Trophoblast cell (in vitro differentiated cells and primary cell): Measurements from ENCODE around the gene NTM.

Experiments
- DNase-seq, 2 donors: peaks; one replicate each; pipeline ENCODE4 v3.0.0-alpha.2; 2016
- H2AFZ ChIP-seq: 2 replicates; pipeline ENCODE4 v1.6.1; 2013; ENCODE audit warnings: low read length, moderate library complexity, mild to moderate bottlenecking; ENCODE audit not compliant: insufficient read depth, poor library complexity
- H2AK5ac ChIP-seq: 2 replicates; pipeline ENCODE4 v1.6.1; 2013; ENCODE audit warnings: mild to moderate bottlenecking, low read length
- H2BK120ac ChIP-seq: 2 replicates; pipeline ENCODE4 v1.6.1; 2013; ENCODE audit warnings: low read length, mild to moderate bottlenecking, moderate library complexity; ENCODE audit not compliant: insufficient read depth, poor library complexity
- H2BK12ac ChIP-seq: 2 replicates; pipeline ENCODE4 v1.6.1; 2013; ENCODE audit warnings: mild to moderate bottlenecking, low read length, moderate library complexity
- H2BK5ac ChIP-seq: 2 replicates; pipeline ENCODE4 v1.6.1; 2013; ENCODE audit warnings: low read length, low read depth, moderate library complexity, mild to moderate bottlenecking; ENCODE audit not compliant: poor library complexity
- H3K14ac ChIP-seq: 2 replicates; pipeline ENCODE4 v1.6.1; 2013; ENCODE audit warnings: mild to moderate bottlenecking, low read length
- H3K18ac ChIP-seq: 2 replicates; pipeline ENCODE4 v1.6.1; 2013; ENCODE audit warnings: mild to moderate bottlenecking, low read length
- H3K23ac ChIP-seq: 2 replicates; pipeline ENCODE4 v1.6.1; 2013; ENCODE audit warnings: low read length
- H3K27ac ChIP-seq: 2 replicates; pipeline ENCODE4 v1.5.1; 2013; ENCODE audit warnings: low read depth, mild to moderate bottlenecking, inconsistent platforms, low read length, moderate library complexity
- H3K27me3 ChIP-seq: 2 replicates; pipeline ENCODE4 v1.6.1; 2013; ENCODE audit warnings: inconsistent platforms, mild to moderate bottlenecking, low read length, moderate library complexity; ENCODE audit not compliant: insufficient read depth
- H3K36me3 ChIP-seq, 2 experiments: 1 replicate in 1 of 2; 2 replicates in 1 of 2; pipeline ENCODE4 v1.6.1; 2013; ENCODE audit warnings: low read length in 2 of 2, mild to moderate bottlenecking in 2 of 2, moderate library complexity in 1 of 2; ENCODE audit not compliant: insufficient read depth in 2 of 2, control insufficient read depth in 1 of 2
- H3K4ac ChIP-seq: 2 replicates; pipeline ENCODE4 v1.6.1; 2013; ENCODE audit warnings: low read depth, mild to moderate bottlenecking, low read length, moderate library complexity
- H3K4me1 ChIP-seq, 2 experiments: 1 replicate in 1 of 2; 2 replicates in 1 of 2; pipeline ENCODE4 v1.6.1; 2013; ENCODE audit warnings: low read length in 2 of 2, mild to moderate bottlenecking in 2 of 2, moderate library complexity in 1 of 2; ENCODE audit not compliant: insufficient read depth in 2 of 2, control insufficient read depth in 1 of 2
- H3K4me2 ChIP-seq: 2 replicates; pipeline ENCODE4 v1.6.1; 2013; ENCODE audit warnings: inconsistent platforms, mild to moderate bottlenecking, low read length, moderate library complexity
- H3K4me3 ChIP-seq: 2 replicates; pipeline ENCODE4 v1.5.1; 2013; ENCODE audit warnings: mild to moderate bottlenecking, low read depth, low read length, inconsistent platforms
- H3K79me1 ChIP-seq: one replicate; pipeline ENCODE4 v1.6.1; 2013; ENCODE audit warnings: low read length
- H3K79me2 ChIP-seq: 2 replicates; pipeline ENCODE4 v1.6.1; 2013; ENCODE audit warnings: low read length, mild to moderate bottlenecking; ENCODE audit not compliant: control insufficient read depth, insufficient read depth, poor library complexity
- H3K9ac ChIP-seq: 2 replicates; pipeline ENCODE4 v1.6.1; 2013; ENCODE audit warnings: mild to moderate bottlenecking, low read length
- H3K9me3 ChIP-seq: 2 replicates; pipeline ENCODE4 v1.6.1; 2013; ENCODE audit warnings: low read depth, mild to moderate bottlenecking, control low read depth, inconsistent platforms, low read length; ENCODE audit not compliant: insufficient read depth
- H4K12ac ChIP-seq: 2 replicates; pipeline ENCODE4 v1.6.1; 2013; ENCODE audit warnings: low read depth, mild to moderate bottlenecking, low read length, moderate library complexity
- H4K8ac ChIP-seq: 2 replicates; pipeline ENCODE4 v1.6.1; 2013; ENCODE audit warnings: low read depth, mild to moderate bottlenecking, low read length, moderate library complexity
- H4K91ac ChIP-seq: one replicate; pipeline ENCODE4 v1.6.1; 2013; ENCODE audit warnings: low read depth, mild to moderate bottlenecking, low read length, moderate library complexity
- WGBS: extraction: QIAGEN DNeasy Blood & Tissue Kit; methylation state at CpG from one replicate; pipeline ENCODE4 v1.1.7; 2013; ENCODE audit warnings: missing lambda C conversion rate; ENCODE audit not compliant: insufficient read length, insufficient coverage; ENCODE audit errors: extremely low coverage; 5-methylcytosine and 5-hydroxymethylcytosine counted together

Gene NTM

DNA sequence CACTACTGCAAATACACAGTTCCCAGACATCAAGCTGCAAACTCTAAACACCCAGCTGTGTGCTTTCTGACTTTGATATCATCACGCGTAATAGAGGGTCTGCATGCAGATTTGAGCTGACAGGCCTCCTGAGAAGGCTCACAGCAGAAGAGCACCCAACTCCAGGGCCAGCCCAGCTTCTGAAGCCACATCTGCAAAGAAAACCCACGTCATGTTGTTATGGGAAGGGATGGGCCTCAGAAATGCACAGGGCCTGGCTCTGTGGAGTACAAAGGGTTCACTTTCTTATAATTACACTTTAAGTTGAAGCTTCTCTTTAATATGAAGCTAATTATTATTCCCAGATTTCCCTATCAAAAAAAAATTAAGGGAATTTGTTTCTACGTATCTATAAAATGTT lies 927.9 kb downstream of the NTM start:
- Histone ChIP-seq H2BK5ac (no peak overlapping the region), H3K27ac (no peak overlapping the region), H2BK12ac (no peak overlapping the region), H3K4me2 (no peak overlapping the region), H2AK5ac (no peak overlapping the region), H3K4ac (no peak overlapping the region), H4K8ac (no peak overlapping the region), H4K91ac (no peak overlapping the region), H3K23ac (no peak overlapping the region), H3K36me3 (no peaks in the 10 kb centered on the region), H3K27me3 (no peaks in the 10 kb centered on the region), H3K4me1 (no peaks in the 10 kb centered on the region), H3K79me1 (no peaks in the 10 kb centered on the region), H2BK120ac (no peak overlapping the region), H3K9ac (peak overlapping the region; percentile 43), H3K14ac (no peak overlapping the region), H3K4me3 (no peak overlapping the region), H3K18ac (no peak overlapping the region), H3K9me3 (no peaks in the 10 kb centered on the region), H4K12ac (no peak overlapping the region), H2AFZ (no peak overlapping the region), H3K79me2 (no peaks in the 10 kb centered on the region)
- no CpG with 5 or more reads among the region's 4 CpGs for WGBS
- no peak for DNase-seq

DNA sequence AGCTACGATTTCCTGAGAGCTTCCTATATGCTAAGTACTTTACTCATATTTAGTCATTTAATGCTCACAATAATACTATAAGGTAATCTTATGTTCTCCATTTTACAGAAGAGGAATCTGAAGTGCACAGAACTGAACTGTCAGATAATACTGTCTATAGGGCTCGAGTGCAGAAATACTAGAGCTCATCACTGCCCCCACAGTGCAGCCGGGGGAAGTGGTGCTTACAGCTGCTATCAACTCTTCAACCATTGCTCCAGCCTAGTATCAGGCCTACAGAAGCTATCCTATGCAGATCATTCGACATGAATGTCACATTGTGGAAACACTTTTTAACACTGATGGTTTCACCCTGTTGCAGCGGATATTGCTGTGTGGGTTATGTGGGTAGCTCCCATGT lies 929.9 kb downstream of the NTM start:
- Histone ChIP-seq H3K36me3 (no peaks in the 10 kb centered on the region), H3K23ac (no peak overlapping the region), H3K27ac (no peak overlapping the region), H3K9ac (no peak overlapping the region), H2BK12ac (no peak overlapping the region), H4K91ac (no peak overlapping the region), H2AFZ (no peak overlapping the region), H3K9me3 (no peaks in the 10 kb centered on the region), H3K27me3 (no peaks in the 10 kb centered on the region), H3K14ac (no peak overlapping the region), H3K4ac (no peak overlapping the region), H3K4me2 (no peak overlapping the region), H4K8ac (no peak overlapping the region), H3K79me2 (no peaks in the 10 kb centered on the region), H3K18ac (no peak overlapping the region), H2BK5ac (no peak overlapping the region), H2AK5ac (no peak overlapping the region), H3K4me1 (no peaks in the 10 kb centered on the region), H2BK120ac (no peak overlapping the region), H3K4me3 (no peak overlapping the region), H3K79me1 (no peaks in the 10 kb centered on the region), H4K12ac (no peak overlapping the region)
- peak in 1 of 2 donors; percentile 2 for DNase-seq
- no CpG with 5 or more reads among the region's 5 CpGs for WGBS

DNA sequence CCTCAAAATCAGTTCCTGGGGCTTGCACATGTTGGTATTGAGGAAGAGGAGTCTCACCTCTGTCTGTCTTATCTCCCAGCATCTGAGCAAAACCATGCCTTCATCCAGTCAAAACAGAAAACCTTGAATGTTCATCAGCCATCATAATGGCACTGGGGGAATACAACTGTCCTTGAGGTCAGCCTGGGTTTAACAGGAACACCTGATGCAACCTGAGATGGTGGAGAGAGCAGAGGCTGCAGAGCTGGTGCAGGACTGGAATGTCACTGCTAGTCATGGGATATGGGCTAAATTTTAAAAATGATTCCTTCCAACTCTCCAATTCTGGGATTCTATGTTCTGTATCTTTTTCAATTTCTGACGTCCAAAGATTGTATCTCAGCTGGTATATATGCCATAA lies 931.0 kb downstream of the NTM start:
- Histone ChIP-seq H2BK5ac (no peak overlapping the region), H3K4me1 (no peaks in the 10 kb centered on the region), H3K23ac (no peak overlapping the region), H3K14ac (no peak overlapping the region), H3K79me2 (no peaks in the 10 kb centered on the region), H3K18ac (no peak overlapping the region), H3K79me1 (no peaks in the 10 kb centered on the region), H4K91ac (no peak overlapping the region), H2AK5ac (no peak overlapping the region), H3K9ac (no peak overlapping the region), H3K4me2 (no peak overlapping the region), H4K8ac (no peak overlapping the region), H3K27ac (no peak overlapping the region), H2AFZ (no peak overlapping the region), H3K9me3 (no peaks in the 10 kb centered on the region), H2BK120ac (no peak overlapping the region), H3K27me3 (no peaks in the 10 kb centered on the region), H2BK12ac (no peak overlapping the region), H3K4me3 (no peak overlapping the region), H3K4ac (no peak overlapping the region), H4K12ac (no peak overlapping the region), H3K36me3 (no peaks in the 10 kb centered on the region)
- no peak for DNase-seq
- WGBS = no CpG with 5 or more reads among the region's 1 CpG

DNA sequence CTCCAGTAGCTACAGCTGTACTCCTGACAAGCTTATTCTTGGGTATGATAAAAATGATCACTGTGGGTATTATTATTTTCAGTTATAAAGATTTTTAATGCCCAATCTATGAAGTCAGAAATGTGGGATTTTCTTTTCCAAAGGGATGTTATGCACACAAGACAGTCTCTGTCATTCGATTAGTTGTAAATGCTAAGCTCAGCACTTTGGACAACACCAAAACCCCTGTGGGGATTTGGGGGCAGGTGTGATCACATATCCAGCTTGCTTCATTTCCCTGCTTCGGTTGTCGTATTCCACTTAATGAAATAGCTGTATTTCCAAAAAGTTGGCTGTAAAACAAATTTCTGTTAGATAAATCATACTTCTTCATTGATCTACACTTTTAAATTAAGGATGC lies 931.5 kb downstream of the NTM start:
- no CpG with 5 or more reads among the region's 3 CpGs for WGBS

More for the DNA sequence above, 931.5 kb downstream of the NTM start:
- H3K4ac ChIP-seq = no peak overlapping the region
- no peak overlapping the region for H3K23ac ChIP-seq
- no peak overlapping the region for H3K27ac ChIP-seq
- no peak overlapping the region for H4K12ac ChIP-seq
- H3K14ac ChIP-seq = no peak overlapping the region
- no peak overlapping the region for H4K91ac ChIP-seq
- H2AFZ ChIP-seq = no peak overlapping the region
- H3K36me3 ChIP-seq = no peaks in the 10 kb centered on the region
- H2AK5ac ChIP-seq = no peak overlapping the region
- no peaks in the 10 kb centered on the region for H3K79me2 ChIP-seq
- H3K4me3 ChIP-seq = no peak overlapping the region
- H3K27me3 ChIP-seq = no peaks in the 10 kb centered on the region
- H3K4me1 ChIP-seq = no peaks in the 10 kb centered on the region
- H2BK5ac ChIP-seq = no peak overlapping the region
- no peak for DNase-seq
- H2BK120ac ChIP-seq = no peak overlapping the region
- H3K79me1 ChIP-seq = no peaks in the 10 kb centered on the region
- no peak overlapping the region for H4K8ac ChIP-seq
- H2BK12ac ChIP-seq = no peak overlapping the region
- no peaks in the 10 kb centered on the region for H3K9me3 ChIP-seq
- no peak overlapping the region for H3K9ac ChIP-seq
- H3K18ac ChIP-seq = no peak overlapping the region
- H3K4me2 ChIP-seq = no peak overlapping the region
